Keratinocyte (primary cell): Measurements from ENCODE around the gene INAFM1. TPM values are rescaled to one million over a fixed set of nuclear protein-coding genes. Genes with fewer than 3 reads are reported as not detected.

ENCODE experiments used
- DNase-seq: peaks from one replicate; pipeline ENCODE4 v3.0.0-alpha.2; 2011; ENCODE audit warnings: low read depth, missing footprints, low spot score
- FAIRE-seq: peaks from 2 replicates; lab custom pipeline; 2011; peaks lifted over from hg19 to GRCh38; lab: Jason Lieb, UNC
- H2AFZ ChIP-seq: 2 replicates; pipeline ENCODE4 v1.6.0; 2012; ENCODE audit warnings: low read length, control low read depth, inconsistent platforms; ENCODE audit not compliant: control insufficient read depth
- H3K27ac ChIP-seq: 2 replicates; pipeline ENCODE4 v1.5.1; 2011; ENCODE audit warnings: low read length; ENCODE audit not compliant: control insufficient read depth, insufficient read depth
- H3K27me3 ChIP-seq: 3 replicates; pipeline ENCODE4 v1.6.0; 2011; ENCODE audit warnings: low read length; ENCODE audit not compliant: control insufficient read depth, insufficient read depth; ENCODE audit errors: extremely low read depth
- H3K36me3 ChIP-seq, 2 experiments: 2 replicates in 1 of 2; 3 replicates in 1 of 2; pipeline ENCODE4 v1.5.1; 2011; ENCODE audit warnings: low read length in 2 of 2, mild to moderate bottlenecking in 1 of 2; ENCODE audit not compliant: control insufficient read depth in 2 of 2, insufficient read depth in 2 of 2; ENCODE audit errors: extremely low read depth in 1 of 2
- H3K4me1 ChIP-seq: 3 replicates; pipeline ENCODE4 v1.5.1; 2011; ENCODE audit warnings: low read length; ENCODE audit not compliant: control insufficient read depth, insufficient read depth; ENCODE audit errors: extremely low read depth
- H3K4me2 ChIP-seq: 3 replicates; pipeline ENCODE4 v1.6.0; 2011; ENCODE audit warnings: low read depth, low read length; ENCODE audit not compliant: control insufficient read depth, insufficient read depth; ENCODE audit errors: extremely low read depth
- H3K4me3 ChIP-seq, 3 experiments: fragments of 200-600 bp in 1 of 3; sonication (generic) in 1 of 3; 2 replicates in 2 of 3; 3 replicates in 1 of 3; pipeline ENCODE4 v1.5.1; 2011 to 2016; ENCODE audit warnings: low read length in 3 of 3, mild to moderate bottlenecking in 3 of 3, control low read depth in 2 of 3, inconsistent platforms in 1 of 3, low read depth in 1 of 3, mixed read lengths in 1 of 3, mixed run types in 1 of 3, moderate library complexity in 1 of 3; ENCODE audit not compliant: control insufficient read depth in 2 of 3, insufficient read depth in 2 of 3; ENCODE audit errors: extremely low read depth in 1 of 3
- H3K79me2 ChIP-seq: 2 replicates; pipeline ENCODE4 v1.6.0; 2012; ENCODE audit warnings: low read length; ENCODE audit not compliant: control insufficient read depth, insufficient read depth
- H3K9ac ChIP-seq: 3 replicates; pipeline ENCODE4 v1.6.0; 2011; ENCODE audit warnings: low read length; ENCODE audit not compliant: control insufficient read depth, insufficient read depth; ENCODE audit errors: extremely low read depth
- H3K9me1 ChIP-seq: 3 replicates; pipeline ENCODE4 v1.6.0; 2011; ENCODE audit warnings: low read length; ENCODE audit not compliant: control insufficient read depth, insufficient read depth; ENCODE audit errors: extremely low read depth
- H3K9me3 ChIP-seq: 2 replicates; pipeline ENCODE4 v1.5.1; 2012; ENCODE audit warnings: low read depth, low read length; ENCODE audit not compliant: control insufficient read depth
- H4K20me1 ChIP-seq: 3 replicates; pipeline ENCODE4 v1.6.0; 2011; ENCODE audit warnings: low read length; ENCODE audit not compliant: control insufficient read depth, insufficient read depth; ENCODE audit errors: extremely low read depth
- CTCF ChIP-seq, 3 experiments: IDR thresholded peaks in 1 of 3; conservative IDR thresholded peaks in 1 of 3; optimal IDR thresholded peaks in 1 of 3; 2 replicates in 2 of 3; 3 replicates in 1 of 3; pipeline versions ENCODE3 to v1.5.1; 2011; ENCODE audit warnings: low read length in 3 of 3, mild to moderate bottlenecking in 3 of 3, moderate library complexity in 2 of 3, control low read depth in 1 of 3, inconsistent platforms in 1 of 3; ENCODE audit not compliant: insufficient read depth in 2 of 3; ENCODE audit errors: extremely low read depth in 1 of 3
- EZH2 ChIP-seq: IDR thresholded peaks from one replicate; pipeline ENCODE4 v1.6.1; 2012; ENCODE audit warnings: inconsistent platforms, mild to moderate bottlenecking, low read length, moderate library complexity
- dilution Hi-C: fragments of 300-500 bp; cut with MboI; formaldehyde crosslinking; loops from one replicate; pipeline ENCODE4 v1.7.0; 2020; ENCODE audit warnings: low sequenced_read_pairs; ENCODE audit not compliant: extremely low pct_ligation_motif_present
- polyA plus RNA-seq, 5 experiments: library from polyadenylated mRNA; depleted of rRNA in 3 of 5; stranded (reverse) in 3 of 5; stranded (forward) in 1 of 5; unstranded in 1 of 5; fragments of >200 nt; gene quantifications; 1 replicate in 1 of 5; 2 replicates in 3 of 5; 3 replicates in 1 of 5; pipeline versions ENCODE4 v1.2.1 to v1.2.3, GENCODE V29; 2011 to 2012; ENCODE audit warnings: missing spikeins in 2 of 5, low read depth in 1 of 5, low replicate concordance in 1 of 5

The INAFM1 gene
- polyA plus RNA-seq, 1 donor (not counting 4 experiments of a cell fraction or from before 2014, with no cell fraction given), result 0.35 TPM

GRCh38 chr19:47226426-47227351, 48.0 kb upstream of the INAFM1 start:
- H4K20me1 ChIP-seq, result no peaks in the 10 kb centered on the region
- H3K4me2 ChIP-seq, result peak overlapping the region; percentile 85
- TF ChIP-seq EZH2 (no peak), CTCF (optimal IDR thresholded peaks at IDR 0.05 in 1 of 3, IDR thresholded peaks at IDR 0.05 in 1 of 3, conservative IDR thresholded peaks at IDR 0.05 in 1 of 3; ENCODE audit: extremely low read depth in 1 of 3, insufficient read depth in 2 of 3, low read length in 3 of 3) (no peak)
- H3K9me3 ChIP-seq, result no peaks in the 10 kb centered on the region
- no peaks in the 10 kb centered on the region for H3K9me1 ChIP-seq
- H3K4me1 ChIP-seq, result peaks cover 40% of the 10 kb centered on the region
- peaks cover 5% of the 10 kb centered on the region for H3K27me3 ChIP-seq
- dilution Hi-C loops, result no loop called here
- no peak for DNase-seq
- H3K9ac ChIP-seq, result peak overlapping the region; percentile 71
- H3K4me3 ChIP-seq, result peak overlapping the region; percentile 30 to 49 (median 48)
- FAIRE-seq, result no peak
- peaks cover 0 to 1% of the 10 kb centered on the region in 2 experiments for H3K36me3 ChIP-seq
- H3K79me2 ChIP-seq, result peaks cover 3% of the 10 kb centered on the region
- peak overlapping the region; percentile 63 for H3K27ac ChIP-seq
- H2AFZ ChIP-seq, result no peak overlapping the region

GRCh38 chr19:47227352-47228167, 47.1 kb upstream of the INAFM1 start:
- Histone ChIP-seq H3K4me2 (peak overlapping the region; percentile 85), H4K20me1 (no peaks in the 10 kb centered on the region), H3K79me2 (peaks cover 3% of the 10 kb centered on the region), H2AFZ (peak overlapping the region; percentile 40), H3K36me3 (no peaks in the 10 kb centered on the region), H3K4me1 (peaks cover 48% of the 10 kb centered on the region), H3K27ac (peak overlapping the region; percentile 63), H3K9me3 (no peaks in the 10 kb centered on the region), H3K27me3 (peaks cover 5% of the 10 kb centered on the region), H3K4me3 (peak overlapping the region; percentile 31 to 71 (median 49)), H3K9me1 (no peaks in the 10 kb centered on the region), H3K9ac (peak overlapping the region; percentile 71)
- dilution Hi-C loops, result no loop called here
- DNase-seq, result no peak
- TF ChIP-seq CTCF (optimal IDR thresholded peaks at IDR 0.05 in 1 of 3, IDR thresholded peaks at IDR 0.05 in 1 of 3, conservative IDR thresholded peaks at IDR 0.05 in 1 of 3; ENCODE audit: extremely low read depth in 1 of 3, insufficient read depth in 2 of 3, low read length in 3 of 3) (no peak), EZH2 (no peak)
- no peak for FAIRE-seq
